Fibroblast of the conjunctiva (primary cell): ENCODE measurements around the gene CADM3.
A peak's percentile ranks its signal among the peaks of the same experiment; 100 is the strongest.

Experiments
- DNase-seq: peaks from one replicate; pipeline ENCODE4 v3.0.0-alpha.2; 2010; ENCODE audit warnings: low read depth

The CADM3 gene

GRCh38 chr1:159171254-159171687, at the start of gene CADM3:
TSS of gene CADM3 (plus strand) at chr1:159171615. CDS start at chr1:159171766, 151 bp downstream.
- no peak for DNase-seq

GRCh38 chr1:159122005-159122621, 49.3 kb upstream of the CADM3 start:
- DNase-seq: peak; percentile 16

- DNase-seq: no peak
Observed at GRCh38 chr1:159123587-159123986, 47.8 kb upstream of the CADM3 start.

GRCh38 chr1:159132271-159132881, 39.0 kb upstream of the CADM3 start:
- peak; percentile 45 for DNase-seq

GRCh38 chr1:159140474-159140873, 30.9 kb upstream of the CADM3 start:
- no peak for DNase-seq

- DNase-seq: peak; percentile 20
Observed at GRCh38 chr1:159141584-159142390, 29.6 kb upstream of the CADM3 start.

- no peak for DNase-seq
Observed at GRCh38 chr1:159142391-159142663, 29.1 kb upstream of the CADM3 start.

- DNase-seq: no peak
Observed at GRCh38 chr1:159142726-159143510, 28.5 kb upstream of the CADM3 start.

GRCh38 chr1:159144571-159144970, 26.8 kb upstream of the CADM3 start:
- DNase-seq: no peak

- DNase-seq: no peak
Observed at GRCh38 chr1:159146980-159147379, 24.4 kb upstream of the CADM3 start.

- no peak for DNase-seq
Observed at GRCh38 chr1:159152031-159152430, 19.4 kb upstream of the CADM3 start.

GRCh38 chr1:159161001-159161718, 10.3 kb upstream of the CADM3 start:
- peak; percentile 79 for DNase-seq

GRCh38 chr1:159161719-159162026, 9.7 kb upstream of the CADM3 start:
- no peak for DNase-seq

GRCh38 chr1:159162516-159163265, 8.7 kb upstream of the CADM3 start:
- DNase-seq: no peak

GRCh38 chr1:159163614-159164228, 7.7 kb upstream of the CADM3 start:
- DNase-seq: no peak

GRCh38 chr1:159168043-159168442, 3.4 kb upstream of the CADM3 start:
- DNase-seq: no peak

- DNase-seq: no peak
Observed at GRCh38 chr1:159170639-159171038, 776 bp upstream of the CADM3 start.

GRCh38 chr1:159171688-159172501, 480 bp downstream of the CADM3 start:
- DNase-seq: no peak

- DNase-seq: no peak
Observed at GRCh38 chr1:159172614-159173291, 1.3 kb downstream of the CADM3 start.
